ENCODE data around the gene SPATA6L. TPM values are rescaled to one million over a fixed set of nuclear protein-coding genes. Genes with fewer than 3 reads are reported as not detected.

SPATA6L gene
- total and polyA plus RNA-seq, 10 of the 15 experiments (the other 5 are each of a cell fraction or from before 2014, with no cell fraction given): 0.37 to 1.6 (median 0.91) TPM

- Histone ChIP-seq H3K4me3 (peak overlapping the region; percentile 85), H3K4me2 (ENCODE audit: control insufficient read depth, insufficient read depth) (peak overlapping the region; percentile 100), H3K27ac (ENCODE audit: control insufficient read depth, insufficient read depth) (no peak overlapping the region), H3K4me1 (ENCODE audit: control insufficient read depth, insufficient read depth, low read length) (peaks cover 21% of the 10 kb centered on the region), H3K9ac (ENCODE audit: control insufficient read depth, insufficient read depth, low read length) (peak overlapping the region; percentile 73), H3K79me2 (ENCODE audit: control insufficient read depth, insufficient read depth, low read length) (peaks cover 5% of the 10 kb centered on the region), H3K9me3 (replicated peaks; ENCODE audit: control insufficient read depth, insufficient read depth, low read length) (no peaks in the 10 kb centered on the region), H2AFZ (ENCODE audit: control insufficient read depth, low read depth, low read length) (no peak overlapping the region), H3K36me3 (ENCODE audit: control insufficient read depth in 2 of 2, insufficient read depth in 2 of 2, low read length in 1 of 2) (no peaks in the 10 kb centered on the region), H3K27me3 (replicated peaks in 1 of 2; ENCODE audit: control insufficient read depth in 2 of 2, insufficient read depth in 2 of 2, low read length in 1 of 2) (no peaks in the 10 kb centered on the region), H4K20me1 (ENCODE audit: control insufficient read depth, insufficient read depth) (no peaks in the 10 kb centered on the region; the same call in 1 of the 2 replicates)
- TF ChIP-seq IRF5 (IDR thresholded peaks at IDR 0.05; ENCODE audit: borderline replicate concordance) (no peak), ZBED1 (IDR thresholded peaks at IDR 0.05; ENCODE audit: borderline replicate concordance) (no peak), KAT2A (conservative IDR thresholded peaks at IDR 0.05; ENCODE audit: control insufficient read depth, low read depth, low read length) (no peak), HDGF (IDR thresholded peaks at IDR 0.05) (0 out of 2 replicates have a peak, but pooled peaks have one; percentile 15), RCOR1 (conservative IDR thresholded peaks at IDR 0.05; ENCODE audit: low read depth, low read length) (no peak), MTA3 (IDR thresholded peaks at IDR 0.05; ENCODE audit: borderline replicate concordance, low read length) (no peak), SMC3 (IDR thresholded peaks at IDR 0.05; ENCODE audit: borderline replicate concordance, low read length) (no peak), KLF5 (IDR thresholded peaks at IDR 0.05; ENCODE audit: partially characterized antibody) (no peak), SIN3A (IDR thresholded peaks at IDR 0.05; ENCODE audit: low read depth, low read length) (no peak), HDAC6 (IDR thresholded peaks at IDR 0.05; ENCODE audit: unreplicated experiment) (no peak), E4F1 (IDR thresholded peaks at IDR 0.05; ENCODE audit: borderline replicate concordance, partially characterized antibody) (no peak), ZNF622 (IDR thresholded peaks at IDR 0.05) (no peak), NBN (IDR thresholded peaks at IDR 0.05) (0 out of 2 replicates have a peak, but pooled peaks have one; percentile 12), CEBPB (IDR thresholded peaks at IDR 0.05; ENCODE audit: borderline replicate concordance in 1 of 2, low read depth in 2 of 2, low read length in 2 of 2) (no peak)
- TF ChIP-seq, protein P1, sequence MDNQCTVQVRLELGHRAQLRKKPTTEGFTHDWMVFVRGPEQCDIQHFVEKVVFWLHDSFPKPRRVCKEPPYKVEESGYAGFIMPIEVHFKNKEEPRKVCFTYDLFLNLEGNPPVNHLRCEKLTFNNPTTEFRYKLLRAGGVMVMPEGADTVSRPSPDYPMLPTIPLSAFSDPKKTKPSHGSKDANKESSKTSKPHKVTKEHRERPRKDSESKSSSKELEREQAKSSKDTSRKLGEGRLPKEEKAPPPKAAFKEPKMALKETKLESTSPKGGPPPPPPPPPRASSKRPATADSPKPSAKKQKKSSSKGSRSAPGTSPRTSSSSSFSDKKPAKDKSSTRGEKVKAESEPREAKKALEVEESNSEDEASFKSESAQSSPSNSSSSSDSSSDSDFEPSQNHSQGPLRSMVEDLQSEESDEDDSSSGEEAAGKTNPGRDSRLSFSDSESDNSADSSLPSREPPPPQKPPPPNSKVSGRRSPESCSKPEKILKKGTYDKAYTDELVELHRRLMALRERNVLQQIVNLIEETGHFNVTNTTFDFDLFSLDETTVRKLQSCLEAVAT (IDR thresholded peaks at IDR 0.05): peak; percentile 56
- no peak for FAIRE-seq
- ChIA-PET POLR2A (interaction anchor here (1.0 to 1.6 kb wide), 2 partner anchors 9 to 18 kb away, joined by 4 read pairs; no protein-coding TSS in a partner anchor), RAD21 (ENCODE audit: unreplicated experiment) (interaction anchor here (0.8 to 1.0 kb wide), 3 partner anchors 19 to 77 kb away, joined by 3 to 4 read pairs (median 3); partner anchors contain the start of gene AK3), CTCF (interaction anchor here (0.6 to 3.5 kb wide), 8 partner anchors 19 to 154 kb away, joined by 3 to 14 read pairs (median 4); partner anchors contain the start of gene AK3), SMC1A (ENCODE audit: uncharacterized antibody, unreplicated experiment) (interaction anchor here (1.6 to 2.1 kb wide), 4 partner anchors 18 to 77 kb away, joined by 4 to 6 read pairs (median 4); partner anchors contain the start of gene AK3)
- 85% methylated on average over 13 of the region's 13 CpGs for WGBS (ENCODE audit: insufficient coverage, insufficient replicate concordance, low lambda C conversion rate, missing lambda C conversion rate)
- no peak for DNase-seq (ENCODE audit: low read depth, low spot score)
- in situ Hi-C loops (cut with MboI) (no loop called here), intact Hi-C loops (cut with micrococcal nuclease; ENCODE audit: unreplicated experiment) (loop anchor here (10.0 kb wide), 1 partner anchor 782 kb away; no protein-coding TSS in a partner anchor)
- ATAC-seq: peak; percentile 2; the same call in 2 of the 3 replicates
- BruUV-seq (replicated peaks): no TSS peak
Observed at GRCh38 chr9:4662989-4663792, 3.1 kb downstream of the SPATA6L start.

Data from GM12878 (cell line).